NCI-H1105 treated with DMSO at 0.1 percent for 48 hours (cell line): Measurements from ENCODE around the gene PITPNM2.

Source experiments
- DNase-seq: peaks from one replicate; lab custom pipeline; 2025; lab: John Stamatoyannopoulos, UW

The PITPNM2 gene

GRCh38 chr12:123150744-123151456, at the start of gene PITPNM2:
TSS of gene PITPNM2 (minus strand) at chr12:123151090. CDS start at chr12:123034590, 116,500 bp downstream.
- DNase-seq, result peak; percentile 60

GRCh38 chr12:123200414-123200813, 49.5 kb upstream of the PITPNM2 start:
- no peak for DNase-seq

GRCh38 chr12:123199936-123200335, 49.0 kb upstream of the PITPNM2 start:
- DNase-seq, result no peak

GRCh38 chr12:123187637-123188036, 36.7 kb upstream of the PITPNM2 start:
- DNase-seq, result no peak

DNA sequence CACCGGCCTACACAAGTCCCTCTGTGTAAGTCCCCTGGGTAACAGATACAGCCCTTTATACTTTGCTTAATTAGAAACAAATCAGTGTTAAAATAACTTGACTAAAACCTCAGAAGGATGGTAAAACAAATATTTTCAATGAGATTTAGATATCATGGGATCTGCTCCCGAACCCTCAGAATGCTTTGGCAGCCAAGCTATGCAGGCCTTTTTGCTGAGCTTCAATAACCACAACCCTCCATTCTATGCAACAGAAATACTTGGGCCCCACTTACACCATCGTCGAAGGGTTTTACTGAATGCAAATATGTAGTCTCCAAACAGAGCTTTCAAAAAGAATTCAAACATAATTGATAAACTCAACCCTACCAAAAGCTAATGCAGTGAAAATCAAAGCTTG, 29.3 kb upstream of the PITPNM2 start:
- no peak for DNase-seq

DNA sequence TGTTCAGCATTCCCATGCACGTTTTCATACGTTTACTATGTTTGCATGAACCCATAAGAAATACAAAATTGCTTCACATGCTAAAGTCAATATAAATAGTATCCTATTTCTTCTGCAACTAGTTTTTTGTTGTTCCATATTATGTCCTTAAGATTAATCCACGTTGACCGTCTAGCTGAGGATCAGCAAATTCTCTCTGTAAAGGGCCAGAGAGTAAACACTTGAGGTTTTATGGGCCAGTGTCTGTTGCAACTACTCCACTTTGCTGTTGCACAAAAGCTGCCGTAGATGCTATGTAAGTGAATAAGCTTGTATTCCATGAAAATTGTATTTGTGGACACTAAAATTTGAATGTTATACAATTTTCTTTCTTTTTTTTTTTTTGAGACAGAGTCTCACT, 21.1 kb upstream of the PITPNM2 start:
- DNase-seq, result no peak

GRCh38 chr12:123167329-123167728, 16.4 kb upstream of the PITPNM2 start:
- DNase-seq, result no peak

GRCh38 chr12:123165537-123165936, 14.6 kb upstream of the PITPNM2 start:
- no peak for DNase-seq

- no peak for DNase-seq
Observed at GRCh38 chr12:123164710-123165261, 13.9 kb upstream of the PITPNM2 start.

- no peak for DNase-seq
Observed at GRCh38 chr12:123164222-123164621, 13.3 kb upstream of the PITPNM2 start.

- DNase-seq, result no peak
Observed at GRCh38 chr12:123163227-123163626, 12.3 kb upstream of the PITPNM2 start.

GRCh38 chr12:123160801-123161487, 10.1 kb upstream of the PITPNM2 start:
- no peak for DNase-seq

GRCh38 chr12:123153906-123154305, 3.0 kb upstream of the PITPNM2 start:
- DNase-seq, result no peak

DNA sequence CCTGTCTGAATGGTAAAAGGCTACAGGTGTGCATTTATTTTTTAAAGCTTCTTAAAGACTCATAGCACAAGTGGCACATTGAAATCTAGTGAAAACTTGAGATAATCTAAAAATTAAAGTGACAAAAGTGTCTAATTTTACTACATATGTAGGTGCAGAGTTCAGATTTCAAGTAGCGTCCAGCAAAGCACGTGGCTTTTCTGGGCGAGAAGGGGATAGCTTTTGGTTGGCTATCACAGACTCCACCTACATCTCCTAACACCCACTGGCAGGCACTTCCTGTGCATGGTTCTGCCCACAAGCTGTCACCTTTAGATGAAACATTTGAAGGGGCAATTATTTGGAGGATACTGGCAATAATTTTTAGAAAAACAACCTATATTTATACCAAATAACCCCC, 1.9 kb upstream of the PITPNM2 start:
- DNase-seq, result no peak

GRCh38 chr12:123151457-123152454, 866 bp upstream of the PITPNM2 start:
- peak; percentile 4 for DNase-seq

- DNase-seq, result no peak
Observed at GRCh38 chr12:123150275-123150743, 581 bp downstream of the PITPNM2 start.

- DNase-seq, result no peak
Observed at GRCh38 chr12:123149501-123150274, 1.2 kb downstream of the PITPNM2 start.

- DNase-seq, result no peak
Observed at GRCh38 chr12:123149088-123149487, 1.8 kb downstream of the PITPNM2 start.

DNA sequence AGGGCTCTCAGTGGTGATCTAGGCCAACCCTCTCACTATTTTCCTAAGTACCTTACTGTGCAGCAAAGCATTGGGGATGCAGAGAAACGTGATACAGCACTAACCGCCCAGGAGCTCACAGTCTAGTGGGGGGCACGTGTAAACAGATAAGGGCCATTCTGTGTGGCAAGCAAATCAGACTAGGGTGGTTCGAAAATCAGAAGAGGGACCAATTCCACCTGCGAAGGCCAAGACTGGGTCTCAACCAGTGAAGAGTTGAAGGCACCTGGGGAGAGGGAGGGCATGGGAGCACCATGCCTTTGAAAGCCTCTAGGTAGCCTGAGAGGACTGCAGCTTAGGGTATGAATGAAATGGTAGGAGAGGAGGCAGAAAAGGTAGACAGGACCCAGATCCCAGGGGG, 2.2 kb downstream of the PITPNM2 start:
- no peak for DNase-seq

GRCh38 chr12:123148223-123148622, 2.7 kb downstream of the PITPNM2 start:
- DNase-seq, result no peak

- DNase-seq, result no peak
Observed at GRCh38 chr12:123145211-123145610, 5.7 kb downstream of the PITPNM2 start.
